ENCODE data around the gene HTR4.

The HTR4 gene

GRCh38 chr5:148663509-148663908 lies 9.2 kb upstream of the HTR4 start:
- no peak for DNase-seq (ENCODE audit: low spot score)

GRCh38 chr5:148660346-148660660 lies 6.0 kb upstream of the HTR4 start:
- DNase-seq (ENCODE audit: low spot score), result no peak

- no peak for DNase-seq (ENCODE audit: low spot score)
Observed at GRCh38 chr5:148659641-148660345, 5.5 kb upstream of the HTR4 start.

- peak; percentile 33 for DNase-seq (ENCODE audit: low spot score)
Observed at GRCh38 chr5:148653291-148653835, 964 bp downstream of the HTR4 start.

- no peak for DNase-seq (ENCODE audit: low spot score)
Observed at GRCh38 chr5:148651528-148651927, 2.8 kb downstream of the HTR4 start.

- no peak for DNase-seq (ENCODE audit: low spot score)
Observed at GRCh38 chr5:148645527-148645926, 8.8 kb downstream of the HTR4 start.

GRCh38 chr5:148641735-148642134 lies 12.6 kb downstream of the HTR4 start:
- no peak for DNase-seq (ENCODE audit: low spot score)

- no peak for DNase-seq (ENCODE audit: low spot score)
Observed at GRCh38 chr5:148640471-148640870, 13.9 kb downstream of the HTR4 start.

- DNase-seq (ENCODE audit: low spot score), result no peak
Observed at GRCh38 chr5:148639081-148639480, 15.2 kb downstream of the HTR4 start.

- DNase-seq (ENCODE audit: low spot score), result no peak
Observed at GRCh38 chr5:148636353-148636752, 18.0 kb downstream of the HTR4 start.

GRCh38 chr5:148635321-148636083 lies 18.8 kb downstream of the HTR4 start:
- no peak for DNase-seq (ENCODE audit: low spot score)

GRCh38 chr5:148633067-148633377 lies 21.3 kb downstream of the HTR4 start:
- no peak for DNase-seq (ENCODE audit: low spot score)

GRCh38 chr5:148632255-148633066 lies 21.9 kb downstream of the HTR4 start:
- no peak for DNase-seq (ENCODE audit: low spot score)

GRCh38 chr5:148626986-148627385 lies 27.3 kb downstream of the HTR4 start:
- DNase-seq (ENCODE audit: low spot score), result no peak

- no peak for DNase-seq (ENCODE audit: low spot score)
Observed at GRCh38 chr5:148626081-148626613, 28.2 kb downstream of the HTR4 start.

- DNase-seq (ENCODE audit: low spot score), result no peak
Observed at GRCh38 chr5:148625250-148625649, 29.1 kb downstream of the HTR4 start.

- DNase-seq (ENCODE audit: low spot score), result no peak
Observed at GRCh38 chr5:148623741-148624140, 30.6 kb downstream of the HTR4 start.

GRCh38 chr5:148623101-148623500 lies 31.2 kb downstream of the HTR4 start:
- DNase-seq (ENCODE audit: low spot score), result no peak

- DNase-seq (ENCODE audit: low spot score), result peak; percentile 20
Observed at GRCh38 chr5:148620696-148621095, 33.6 kb downstream of the HTR4 start.

- no peak for DNase-seq (ENCODE audit: low spot score)
Observed at GRCh38 chr5:148620091-148620490, 34.2 kb downstream of the HTR4 start.

GRCh38 chr5:148619484-148619883 lies 34.8 kb downstream of the HTR4 start:
- DNase-seq (ENCODE audit: low spot score), result no peak

- DNase-seq (ENCODE audit: low spot score), result no peak
Observed at GRCh38 chr5:148615644-148616275, 38.6 kb downstream of the HTR4 start.

All from Ammon's horn (tissue), 1 donor.